Measurements from ENCODE around the gene ADGRV1.

The ADGRV1 gene

DNA sequence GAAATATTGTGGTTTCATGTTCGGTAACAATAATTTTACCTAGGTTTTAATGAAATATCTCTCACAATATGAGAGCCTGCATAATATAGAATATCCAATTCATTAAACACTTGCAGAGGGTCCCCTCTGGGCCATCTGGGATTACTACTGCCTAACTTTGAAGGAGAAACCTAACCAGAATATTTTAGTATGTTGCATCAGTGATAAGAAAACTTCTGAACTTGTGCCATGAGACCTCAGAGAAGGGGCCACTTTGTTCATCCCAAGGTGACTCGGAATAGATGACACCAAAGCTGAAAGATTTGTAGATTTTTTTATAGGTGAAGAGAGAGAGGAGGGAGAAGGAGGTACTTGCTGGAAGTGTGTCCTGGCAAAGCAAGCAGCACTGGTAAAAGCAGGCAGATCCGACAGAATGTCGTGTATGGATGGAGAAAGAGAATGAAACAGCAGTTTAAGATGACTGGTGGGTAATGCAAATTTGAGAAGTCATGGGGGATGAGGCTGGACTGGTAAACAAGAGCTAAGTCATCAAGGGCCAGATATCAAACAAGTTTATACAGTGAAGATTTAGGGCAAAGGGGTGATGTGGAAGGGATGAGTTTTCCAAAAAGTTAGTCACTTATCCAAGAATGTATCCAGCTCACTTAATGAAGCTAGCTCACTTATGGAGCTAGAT lies 372.3 kb downstream of the ADGRV1 start:
- H3K27ac ChIP-seq (ENCODE audit: poor library complexity, severe bottlenecking) = no peak overlapping the region
- ATAC-seq (ENCODE audit: low read depth) = no peak

DNA sequence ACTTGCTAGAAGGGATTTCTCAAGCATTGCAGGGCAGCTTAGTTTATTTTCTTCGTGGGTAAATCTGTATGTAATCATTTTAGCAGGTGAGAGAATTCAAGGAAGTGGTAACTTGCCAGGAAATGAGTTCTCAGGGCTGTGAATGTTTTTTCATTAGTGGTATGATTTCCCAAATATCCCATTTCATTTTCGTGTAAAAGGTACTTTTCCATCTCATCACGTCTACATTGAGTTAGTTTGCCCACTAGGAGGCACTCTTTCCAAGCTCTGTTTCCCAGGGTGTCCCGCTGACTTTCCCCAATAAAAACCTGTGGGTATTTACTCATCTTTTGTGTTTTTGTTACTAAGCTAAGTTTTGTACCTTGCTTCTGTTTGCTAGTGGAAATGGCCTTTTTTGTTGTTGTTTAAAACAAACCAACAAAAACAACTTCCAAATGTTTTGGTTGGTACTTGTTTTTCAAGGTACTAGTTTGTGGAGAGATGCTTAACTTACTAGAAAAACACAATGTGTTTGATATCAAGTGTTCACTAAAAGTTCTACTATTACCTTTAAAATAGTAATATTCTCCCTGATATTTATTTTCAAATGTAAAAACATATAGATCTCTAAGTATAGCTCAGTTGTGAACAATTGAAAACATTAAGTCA lies 373.6 kb downstream of the ADGRV1 start:
- H3K4me1 ChIP-seq (ENCODE audit: insufficient read depth, poor library complexity, severe bottlenecking) = no peaks in the 10 kb centered on the region
- no peaks in the 10 kb centered on the region for H3K27me3 ChIP-seq (ENCODE audit: insufficient read depth, poor library complexity, severe bottlenecking)
- TF ChIP-seq, protein P1, sequence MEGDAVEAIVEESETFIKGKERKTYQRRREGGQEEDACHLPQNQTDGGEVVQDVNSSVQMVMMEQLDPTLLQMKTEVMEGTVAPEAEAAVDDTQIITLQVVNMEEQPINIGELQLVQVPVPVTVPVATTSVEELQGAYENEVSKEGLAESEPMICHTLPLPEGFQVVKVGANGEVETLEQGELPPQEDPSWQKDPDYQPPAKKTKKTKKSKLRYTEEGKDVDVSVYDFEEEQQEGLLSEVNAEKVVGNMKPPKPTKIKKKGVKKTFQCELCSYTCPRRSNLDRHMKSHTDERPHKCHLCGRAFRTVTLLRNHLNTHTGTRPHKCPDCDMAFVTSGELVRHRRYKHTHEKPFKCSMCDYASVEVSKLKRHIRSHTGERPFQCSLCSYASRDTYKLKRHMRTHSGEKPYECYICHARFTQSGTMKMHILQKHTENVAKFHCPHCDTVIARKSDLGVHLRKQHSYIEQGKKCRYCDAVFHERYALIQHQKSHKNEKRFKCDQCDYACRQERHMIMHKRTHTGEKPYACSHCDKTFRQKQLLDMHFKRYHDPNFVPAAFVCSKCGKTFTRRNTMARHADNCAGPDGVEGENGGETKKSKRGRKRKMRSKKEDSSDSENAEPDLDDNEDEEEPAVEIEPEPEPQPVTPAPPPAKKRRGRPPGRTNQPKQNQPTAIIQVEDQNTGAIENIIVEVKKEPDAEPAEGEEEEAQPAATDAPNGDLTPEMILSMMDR (IDR thresholded peaks at IDR 0.05; ENCODE audit: poor library complexity, severe bottlenecking) = peak; percentile 96
- peak; percentile 67 for ATAC-seq (ENCODE audit: low read depth)
- DNase-seq (ENCODE audit: low spot score) = no peak
- no peak overlapping the region for H3K27ac ChIP-seq (ENCODE audit: poor library complexity, severe bottlenecking)
- H3K4me3 ChIP-seq (ENCODE audit: severe bottlenecking) = no peak overlapping the region
- no peaks in the 10 kb centered on the region for H3K9me3 ChIP-seq (ENCODE audit: severe bottlenecking)
- H3K36me3 ChIP-seq (ENCODE audit: low read depth) = no peaks in the 10 kb centered on the region

More for the DNA sequence above, 372.3 kb downstream of the ADGRV1 start:
- H3K36me3 ChIP-seq (ENCODE audit: low read depth) = no peaks in the 10 kb centered on the region
- no peaks in the 10 kb centered on the region for H3K27me3 ChIP-seq (ENCODE audit: insufficient read depth, poor library complexity, severe bottlenecking)
- H3K4me3 ChIP-seq (ENCODE audit: severe bottlenecking) = no peak overlapping the region
- no peak for DNase-seq (ENCODE audit: low spot score)
- TF ChIP-seq, protein P1 (IDR thresholded peaks at IDR 0.05; ENCODE audit: poor library complexity, severe bottlenecking) = no peak
- no peaks in the 10 kb centered on the region for H3K9me3 ChIP-seq (ENCODE audit: severe bottlenecking)
- H3K4me1 ChIP-seq (ENCODE audit: insufficient read depth, poor library complexity, severe bottlenecking) = no peaks in the 10 kb centered on the region

DNA sequence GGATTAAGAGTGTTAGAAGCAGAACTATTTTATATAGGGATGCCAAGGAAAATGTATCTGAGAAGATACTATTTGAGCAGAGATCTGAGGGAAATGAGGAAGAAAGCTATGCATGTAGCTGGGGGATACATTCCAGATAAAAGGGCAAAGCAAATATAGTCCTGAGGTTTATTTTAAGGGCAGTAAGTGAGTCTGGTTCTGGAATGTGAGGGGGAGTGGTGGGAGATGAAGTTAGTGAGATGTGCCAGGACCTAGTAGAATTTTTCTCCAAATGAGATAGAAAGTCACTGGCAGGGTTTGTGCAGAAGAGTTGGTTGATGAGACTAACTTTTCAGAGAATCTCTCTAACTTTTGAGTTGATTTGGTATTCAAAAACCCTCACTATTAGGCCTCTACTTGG lies 374.7 kb downstream of the ADGRV1 start:
- H3K27ac ChIP-seq (ENCODE audit: poor library complexity, severe bottlenecking) = no peak overlapping the region
- TF ChIP-seq, protein P1 (IDR thresholded peaks at IDR 0.05; ENCODE audit: poor library complexity, severe bottlenecking) = no peak
- DNase-seq (ENCODE audit: low spot score) (no peak), ATAC-seq (ENCODE audit: low read depth) (no peak)
- H3K9me3 ChIP-seq (ENCODE audit: severe bottlenecking) = no peaks in the 10 kb centered on the region
- H3K36me3 ChIP-seq (ENCODE audit: low read depth) = no peaks in the 10 kb centered on the region
- H3K4me3 ChIP-seq (ENCODE audit: severe bottlenecking) = no peak overlapping the region
- no peaks in the 10 kb centered on the region for H3K27me3 ChIP-seq (ENCODE audit: insufficient read depth, poor library complexity, severe bottlenecking)
- H3K4me1 ChIP-seq (ENCODE audit: insufficient read depth, poor library complexity, severe bottlenecking) = no peaks in the 10 kb centered on the region

DNA sequence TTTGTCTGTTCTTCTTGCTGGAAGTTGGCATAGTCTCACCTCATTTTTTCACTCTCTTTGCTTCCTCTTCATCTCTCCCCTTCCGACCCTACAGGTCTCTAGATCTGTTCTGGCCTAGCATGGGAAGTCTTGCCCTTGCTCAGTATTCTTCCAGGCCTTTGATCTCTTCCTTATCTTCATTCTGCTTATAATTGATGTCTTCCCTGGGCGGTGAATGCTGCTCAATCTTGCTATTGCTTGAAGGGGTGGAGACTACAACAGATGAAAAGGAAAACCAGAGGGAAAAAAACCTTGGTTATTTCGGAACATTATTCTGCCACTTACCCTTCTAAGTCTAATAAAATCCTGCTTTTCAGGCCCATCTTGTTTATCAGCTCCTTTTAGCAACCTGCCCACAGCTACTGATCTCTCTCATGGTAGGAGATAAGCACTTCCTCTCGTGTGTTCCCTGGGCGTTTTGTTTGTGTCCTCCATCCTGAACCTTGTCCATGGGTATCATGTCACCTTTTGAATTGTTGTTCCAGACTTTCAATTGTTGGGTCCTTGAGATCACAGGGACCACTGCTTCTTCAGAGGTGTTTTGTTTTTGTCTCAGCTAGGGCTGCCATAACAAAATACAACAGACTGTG lies 375.6 kb downstream of the ADGRV1 start:
- ATAC-seq (ENCODE audit: low read depth) (no peak), DNase-seq (ENCODE audit: low spot score) (no peak)
- no peak overlapping the region for H3K27ac ChIP-seq (ENCODE audit: poor library complexity, severe bottlenecking)
- TF ChIP-seq, protein P1 (IDR thresholded peaks at IDR 0.05; ENCODE audit: poor library complexity, severe bottlenecking) = no peak
- peaks cover 7% of the 10 kb centered on the region for H3K4me1 ChIP-seq (ENCODE audit: insufficient read depth, poor library complexity, severe bottlenecking)
- H3K36me3 ChIP-seq (ENCODE audit: low read depth) = no peaks in the 10 kb centered on the region
- no peaks in the 10 kb centered on the region for H3K9me3 ChIP-seq (ENCODE audit: severe bottlenecking)
- no peak overlapping the region for H3K4me3 ChIP-seq (ENCODE audit: severe bottlenecking)
- no peaks in the 10 kb centered on the region for H3K27me3 ChIP-seq (ENCODE audit: insufficient read depth, poor library complexity, severe bottlenecking)
